Uterine smooth muscle cell (primary cell): ENCODE measurements around the gene ALS2. TPM values are rescaled to one million over a fixed set of nuclear protein-coding genes. Genes with fewer than 3 reads are reported as not detected.

ENCODE experiments used
- total RNA-seq: library from RNA; depleted of rRNA; stranded (reverse); fragments of >200 nt; gene quantifications from 2 replicates; pipeline ENCODE4 v1.2.3, GENCODE V29; 2014

The ALS2 gene
- 33.2 and 35.1 TPM in 2 replicates for total RNA-seq

GRCh38 chr2:201780674-201781493 is at the start of gene ALS2:
Gene ALS2 (minus strand): TSS chr2:201780933. CDS start chr2:201768885, 12,048 bp downstream.

GRCh38 chr2:201806442-201807170 is 25.9 kb upstream of the ALS2 start, which contains the start of gene CDK15:
Gene CDK15 (plus strand): TSS chr2:201806537. CDS start chr2:201806665, 128 bp downstream.

GRCh38 chr2:201698588-201699226 is 82.0 kb downstream of the ALS2 start, which contains the start of gene MPP4:
Gene MPP4 (minus strand): TSS chr2:201698644. CDS start chr2:201693954, 4,690 bp downstream.

Other genes with a start within 250 kb of the ALS2 start
- gene TMEM237, start 137.4 kb downstream of the ALS2 start, total RNA-seq: 37.7 and 44.3 TPM in 2 replicates
- gene MPP4, start 82.3 kb downstream of the ALS2 start, total RNA-seq: 2.0 and 4.0 TPM in 2 replicates
- gene CDK15, start 25.6 kb upstream of the ALS2 start, total RNA-seq: 3.1 and 3.4 TPM in 2 replicates